Effector memory CD8-positive, alpha-beta T cell (primary cell): Measurements from ENCODE around the gene IGFBP1.
A peak's percentile ranks its signal among the peaks of the same experiment; 100 is the strongest.
"Not testable (repeated sequence)": the region's sequence is repeated elsewhere in the genome, so short reads cannot be mapped to it uniquely, and the experiment has no call there.

Experiments used
- ATAC-seq: fragments of 150-1000 bp; cut with Tn5 transposase; replicated peaks from 2 replicates; pipeline ENCODE4 v1.10.0; 2021; ENCODE audit warnings: mild to moderate bottlenecking, moderate library complexity
- DNase-seq, 3 experiments: peaks; one replicate each; pipeline ENCODE4 v3.0.0; 2021
- H3K27ac Mint-ChIP-seq, 2 donors: one replicate each; pipeline ENCODE4 v1.8.0; 2022; ENCODE audit warnings: mild to moderate bottlenecking in 2 of 2, mixed read lengths in 2 of 2, moderate library complexity in 2 of 2
- H3K27me3 Mint-ChIP-seq, 2 donors: one replicate each; pipeline ENCODE4 v1.8.0; 2022; ENCODE audit warnings: mixed read lengths in 2 of 2
- H3K36me3 Mint-ChIP-seq: one replicate; pipeline ENCODE4 v1.8.0; 2022; ENCODE audit warnings: mild to moderate bottlenecking, moderate library complexity, mixed read lengths; ENCODE audit not compliant: insufficient read depth
- H3K4me1 Mint-ChIP-seq, 2 donors: one replicate each; pipeline ENCODE4 v1.8.0; 2022; ENCODE audit warnings: low read depth in 2 of 2, mixed read lengths in 2 of 2
- H3K4me3 Mint-ChIP-seq, 2 donors: one replicate each; pipeline ENCODE4 v1.8.0; 2022; ENCODE audit warnings: mild to moderate bottlenecking in 2 of 2, mixed read lengths in 2 of 2, moderate library complexity in 2 of 2
- H3K9me3 Mint-ChIP-seq, 2 donors: one replicate each; pipeline ENCODE4 v1.8.0; 2022; ENCODE audit warnings: mixed read lengths in 2 of 2

Gene IGFBP1

GRCh38 chr7:45940237-45940781 lies 52.0 kb downstream of the IGFBP1 start:
- peak overlapping the region in 1 of 2 donors; percentile 7 for H3K27ac Mint-ChIP-seq
- DNase-seq, H3K27me3 Mint-ChIP-seq, H3K36me3 Mint-ChIP-seq, H3K4me1 Mint-ChIP-seq, H3K9me3 Mint-ChIP-seq: not testable (repeated sequence)
- H3K4me3 Mint-ChIP-seq, result peak overlapping the region; percentile 49 to 66
- peak; percentile 58 for ATAC-seq

- peak; percentile 27 for ATAC-seq
- no peak for DNase-seq
- Mint-ChIP-seq H3K27ac (peak overlapping the region in 1 of 2 donors; percentile 7), H3K36me3 (no peaks in the 10 kb centered on the region), H3K4me3 (peak overlapping the region; percentile 49 to 66), H3K4me1 (peaks cover 6 to 10% of the 10 kb centered on the region in 2 donors), H3K27me3 (peaks cover 0 to 6% of the 10 kb centered on the region in 2 donors), H3K9me3 (peaks cover 4 to 8% of the 10 kb centered on the region in 2 donors)
These were observed 52.7 kb downstream of the IGFBP1 start for GRCh38 chr7:45940939-45941338.
